ENCODE data around the gene LHX4. TPM values are rescaled to one million over a fixed set of nuclear protein-coding genes. Genes with fewer than 3 reads are reported as not detected.

The LHX4 gene
- total RNA-seq, 2 donors from 2014 or later: not detected

- Mint-ChIP-seq H3K4me3 (peak overlapping the region; percentile 54), H3K4me1 (peaks cover 25% of the 10 kb centered on the region), H3K27ac (no peak overlapping the region), H3K36me3 (ENCODE audit: low read depth) (no peaks in the 10 kb centered on the region), H3K9me3 (no peaks in the 10 kb centered on the region), H3K27me3 (ENCODE audit: insufficient read depth) (peaks cover 94% of the 10 kb centered on the region)
- peak overlapping the region; percentile 72 for H3K4me3 ChIP-seq (ENCODE audit: low read length)
- no peaks in the 10 kb centered on the region for H3K36me3 ChIP-seq (ENCODE audit: control insufficient read depth, insufficient read depth, low read length)
- TF ChIP-seq CTCF (conservative IDR thresholded peaks at IDR 0.05): no peak
- no peaks in the 10 kb centered on the region for H3K9me3 ChIP-seq (ENCODE audit: control insufficient read depth, low read length)
- peaks cover 7% of the 10 kb centered on the region for H3K4me1 ChIP-seq (ENCODE audit: control insufficient read depth, insufficient read depth, low read length)
- 4 to 5% methylated on average over 12 to 14 of the region's 14 CpGs for WGBS, 2 experiments (ENCODE audit: insufficient coverage in 1 of 2, insufficient read length in 1 of 2)
- peak; percentile 60 for DNase-seq
- H3K27ac ChIP-seq (ENCODE audit: low read depth, low read length): no peak overlapping the region
- no peak overlapping the region for H3K9ac ChIP-seq (ENCODE audit: extremely low read depth, low read length, poor library complexity, severe bottlenecking)
- peaks cover 95% of the 10 kb centered on the region for H3K27me3 ChIP-seq (ENCODE audit: control insufficient read depth, insufficient read depth, low read length, poor library complexity, severe bottlenecking)
Measured at GRCh38 chr1:180231936-180232335, 1.9 kb downstream of the LHX4 start.

DNA sequence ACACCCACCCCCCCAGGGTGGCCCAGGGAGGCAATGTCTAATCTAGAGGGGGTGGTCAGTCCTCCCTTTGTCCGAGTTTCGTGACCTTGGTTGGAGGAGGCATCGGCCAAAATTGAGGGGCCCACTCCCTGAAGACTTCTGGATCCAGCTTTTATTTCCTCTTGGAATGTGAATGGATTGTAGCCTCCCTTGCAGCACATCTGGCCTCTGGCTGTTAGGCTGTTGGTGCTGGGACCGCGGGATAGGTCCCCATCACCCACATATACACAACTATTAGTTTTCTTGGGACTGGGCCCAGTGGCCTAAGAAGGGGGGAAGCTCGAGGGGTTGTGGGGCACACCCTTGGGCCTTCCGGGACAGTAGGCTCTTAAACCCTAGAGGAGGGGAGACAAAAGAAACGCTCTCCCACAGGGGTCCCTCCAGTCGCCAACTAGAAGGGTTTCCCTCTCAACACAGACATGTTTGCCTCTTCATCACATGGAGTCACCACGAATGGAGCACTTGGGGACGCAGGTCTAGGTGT lies 2.5 kb downstream of the LHX4 start:
- Mint-ChIP-seq H3K4me3 (no peak overlapping the region), H3K4me1 (peaks cover 32% of the 10 kb centered on the region), H3K36me3 (ENCODE audit: low read depth) (no peaks in the 10 kb centered on the region), H3K27ac (no peak overlapping the region), H3K27me3 (ENCODE audit: insufficient read depth) (peaks cover 94% of the 10 kb centered on the region), H3K9me3 (no peaks in the 10 kb centered on the region)
- Histone ChIP-seq H3K4me3 (ENCODE audit: low read length) (no peak overlapping the region), H3K4me1 (ENCODE audit: control insufficient read depth, insufficient read depth, low read length) (peaks cover 7% of the 10 kb centered on the region), H3K36me3 (ENCODE audit: control insufficient read depth, insufficient read depth, low read length) (no peaks in the 10 kb centered on the region), H3K9me3 (ENCODE audit: control insufficient read depth, low read length) (no peaks in the 10 kb centered on the region), H3K9ac (ENCODE audit: extremely low read depth, low read length, poor library complexity, severe bottlenecking) (no peak overlapping the region), H3K27me3 (ENCODE audit: control insufficient read depth, insufficient read depth, low read length, poor library complexity, severe bottlenecking) (peaks cover 95% of the 10 kb centered on the region), H3K27ac (ENCODE audit: low read depth, low read length) (no peak overlapping the region)
- no peak for TF ChIP-seq CTCF (conservative IDR thresholded peaks at IDR 0.05)
- DNase-seq: no peak
- WGBS, 2 experiments (ENCODE audit: insufficient coverage in 1 of 2, insufficient read length in 1 of 2): 10 to 13% methylated on average over 3 to 11 of the region's 11 CpGs

- DNase-seq: peak; percentile 62
- H3K27me3 ChIP-seq (ENCODE audit: control insufficient read depth, insufficient read depth, low read length, poor library complexity, severe bottlenecking): peaks cover 95% of the 10 kb centered on the region
- H3K9ac ChIP-seq (ENCODE audit: extremely low read depth, low read length, poor library complexity, severe bottlenecking): no peak overlapping the region
- no peak overlapping the region for H3K27ac Mint-ChIP-seq
- no peaks in the 10 kb centered on the region for H3K36me3 ChIP-seq (ENCODE audit: control insufficient read depth, insufficient read depth, low read length)
- H3K4me1 ChIP-seq (ENCODE audit: control insufficient read depth, insufficient read depth, low read length): peaks cover 7% of the 10 kb centered on the region
- H3K36me3 Mint-ChIP-seq (ENCODE audit: low read depth): no peaks in the 10 kb centered on the region
- H3K27me3 Mint-ChIP-seq (ENCODE audit: insufficient read depth): peaks cover 94% of the 10 kb centered on the region
- H3K4me1 Mint-ChIP-seq: peaks cover 33% of the 10 kb centered on the region
- no peaks in the 10 kb centered on the region for H3K9me3 Mint-ChIP-seq
- H3K27ac ChIP-seq (ENCODE audit: low read depth, low read length): no peak overlapping the region
- whole genome bisulfite sequencing, 2 experiments (ENCODE audit: insufficient coverage in 1 of 2, insufficient read length in 1 of 2): 2 to 4% methylated on average over 12 to 71 of the region's 71 CpGs
- H3K9me3 ChIP-seq (ENCODE audit: control insufficient read depth, low read length): no peaks in the 10 kb centered on the region
- no peak overlapping the region for H3K4me3 Mint-ChIP-seq
- no peak overlapping the region for H3K4me3 ChIP-seq (ENCODE audit: low read length)
- no peak for TF ChIP-seq CTCF (conservative IDR thresholded peaks at IDR 0.05)
Measured at GRCh38 chr1:180233191-180234011, 3.3 kb downstream of the LHX4 start.
